Stimulated activated CD8-positive, alpha-beta memory T cell treated with anti-CD3 and anti-CD28 coated beads, Interleukin-7, amount 100 ng/mL, for 24 hours (primary cell): ENCODE measurements around the gene MTFMT.
"Not testable (repeated sequence)": the region's sequence is repeated elsewhere in the genome, so short reads cannot be mapped to it uniquely, and the experiment has no call there.

Experiments used
- DNase-seq: peaks from one replicate; pipeline ENCODE4 v3.0.0-alpha.2; 2020; ENCODE audit warnings: low read depth

Gene MTFMT

DNA sequence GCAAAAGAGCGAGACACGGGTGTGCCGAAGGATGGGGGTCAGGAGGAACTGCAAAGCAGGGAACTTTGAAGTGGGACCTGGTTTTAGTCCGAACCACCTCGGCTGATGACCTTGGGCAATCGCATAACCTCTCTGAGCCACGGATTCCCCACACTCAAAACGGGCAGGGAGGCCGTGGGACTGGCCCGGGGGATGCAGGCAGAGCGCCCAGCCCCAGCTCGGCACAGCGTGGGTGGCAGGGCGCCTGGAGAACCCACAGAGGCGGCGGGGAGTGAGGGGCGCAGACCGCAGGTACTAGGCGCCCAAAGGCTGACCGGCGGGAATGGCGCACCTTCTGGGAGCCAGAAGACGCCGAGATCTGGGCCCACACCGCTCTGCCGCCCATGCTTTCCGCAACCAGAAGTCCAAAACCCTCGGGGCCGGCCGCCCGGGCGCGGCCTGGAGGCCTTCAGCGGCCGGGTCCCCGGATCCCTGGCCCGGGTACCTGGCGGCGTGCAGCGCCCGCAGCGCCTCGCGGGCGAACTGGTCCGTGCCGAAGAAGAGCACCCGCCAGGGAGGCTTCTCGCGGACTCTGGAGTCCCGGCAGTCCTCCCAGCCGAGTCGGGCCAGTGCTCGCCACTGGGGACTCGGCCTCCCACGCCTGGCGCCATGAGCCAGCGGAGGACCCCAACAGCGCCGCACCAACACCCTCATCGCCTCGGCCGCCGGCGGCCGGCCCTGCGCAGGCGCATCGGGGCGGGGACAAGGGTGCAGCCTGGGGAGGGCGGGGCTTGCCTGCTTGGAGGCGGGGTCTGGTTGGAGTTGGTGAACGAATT is at the start of gene MTFMT:
Gene MTFMT, minus strand, starts transcription at position 719 of the 815 bp plus-strand sequence. Its CDS starts 26 bp downstream, at position 693.
- DNase-seq = peak; percentile 93

- DNase-seq = peak; percentile 9
These were observed 48.5 kb upstream of the MTFMT start for GRCh38 chr15:65077981-65078352.

GRCh38 chr15:65077291-65077980 is 48.0 kb upstream of the MTFMT start:
- no peak for DNase-seq

DNA sequence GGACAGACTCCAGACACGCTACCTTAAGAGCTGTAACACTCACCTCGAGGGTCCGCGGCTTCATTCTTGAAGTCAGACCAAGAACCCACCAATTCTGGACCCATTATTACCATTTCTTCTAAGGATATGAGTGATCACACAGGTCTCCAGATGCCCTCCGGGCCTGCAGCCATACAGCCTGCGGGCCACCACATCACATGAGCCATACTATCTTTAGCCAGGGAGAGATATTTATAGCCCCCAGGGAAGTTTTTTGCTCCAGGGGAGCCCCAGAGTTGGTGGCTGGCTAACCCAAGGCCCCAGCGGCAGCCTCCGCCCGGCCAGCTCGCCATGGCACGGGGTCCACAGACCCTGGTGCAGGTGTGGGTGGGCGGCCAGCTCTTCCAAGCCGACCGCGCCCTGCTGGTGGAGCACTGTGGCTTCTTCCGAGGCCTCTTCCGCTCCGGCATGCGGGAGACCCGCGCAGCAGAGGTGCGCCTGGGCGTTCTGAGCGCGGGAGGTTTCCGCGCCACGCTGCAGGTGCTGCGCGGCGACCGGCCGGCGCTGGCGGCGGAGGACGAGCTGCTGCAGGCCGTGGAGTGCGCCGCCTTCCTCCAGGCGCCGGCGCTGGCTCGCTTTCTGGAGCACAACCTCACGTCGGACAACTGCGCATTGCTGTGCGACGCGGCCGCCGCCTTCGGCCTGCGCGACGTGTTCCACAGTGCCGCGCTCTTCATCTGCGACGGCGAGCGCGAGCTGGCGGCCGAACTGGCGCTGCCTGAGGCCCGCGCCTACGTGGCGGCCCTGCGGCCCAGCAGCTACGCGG is 47.2 kb upstream of the MTFMT start, which contains the start of gene KBTBD13:
Gene KBTBD13, plus strand, starts transcription at position 261 of the 805 bp plus-strand sequence. Its CDS starts 70 bp downstream, at position 331.
- DNase-seq = no peak

DNA sequence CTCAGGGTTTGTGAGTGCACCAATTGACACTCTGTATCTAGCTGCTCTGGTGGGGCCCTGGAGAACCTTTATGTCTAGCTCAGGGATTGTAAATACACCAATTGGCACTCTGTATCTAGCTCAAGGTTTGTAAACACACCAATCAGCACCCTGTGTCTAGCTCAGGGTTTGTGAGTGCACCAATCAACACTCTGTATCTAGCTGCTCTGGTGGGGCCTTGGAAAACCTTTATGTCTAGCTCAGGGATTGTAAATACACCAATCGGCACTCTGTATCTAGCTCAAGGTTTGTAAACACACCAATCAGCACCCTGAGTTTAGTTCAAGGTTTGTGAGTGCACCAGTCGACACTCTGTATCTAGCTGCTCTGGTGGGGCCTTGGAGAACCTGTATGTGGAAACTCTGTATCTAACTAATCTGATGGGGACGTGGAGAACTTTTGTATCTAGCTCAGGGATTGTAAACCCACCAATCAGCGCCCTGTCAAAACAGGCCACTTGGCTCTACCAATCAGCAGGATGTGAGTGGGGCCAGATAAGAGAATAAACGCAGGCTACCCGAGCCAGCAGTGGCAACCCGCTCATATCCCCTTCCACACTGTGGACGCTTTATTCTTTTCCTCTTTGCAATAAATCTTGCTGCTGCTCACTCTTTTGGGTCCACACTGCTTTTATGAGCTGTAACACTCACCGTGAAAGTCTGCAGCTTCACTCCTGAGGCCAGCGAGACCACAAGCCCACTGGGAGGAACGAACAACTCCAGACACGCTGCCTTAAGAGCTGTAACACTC is 46.4 kb upstream of the MTFMT start:
- not testable (repeated sequence) for DNase-seq

GRCh38 chr15:65074946-65075345 is 45.5 kb upstream of the MTFMT start:
- not testable (repeated sequence) for DNase-seq

DNA sequence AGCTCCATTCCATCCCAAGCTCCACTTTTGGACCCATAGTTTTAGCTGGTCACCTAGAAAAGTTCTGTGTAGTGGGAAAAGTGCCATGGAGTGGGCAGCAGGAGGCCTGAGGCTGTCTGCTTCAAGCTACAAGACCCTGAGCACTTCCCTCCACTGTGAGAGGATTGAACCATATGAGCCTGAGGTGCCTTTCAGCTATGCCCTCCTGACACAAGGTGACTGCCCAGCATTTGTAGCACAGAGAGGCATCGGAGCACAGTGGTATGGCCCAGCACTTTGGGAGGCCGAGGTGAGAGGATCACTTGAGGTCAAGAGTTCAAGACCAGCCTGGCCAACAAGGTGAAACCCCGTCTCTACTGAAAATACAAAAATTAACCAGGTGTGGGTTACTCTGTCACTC is 43.2 kb upstream of the MTFMT start:
- no peak for DNase-seq

DNA sequence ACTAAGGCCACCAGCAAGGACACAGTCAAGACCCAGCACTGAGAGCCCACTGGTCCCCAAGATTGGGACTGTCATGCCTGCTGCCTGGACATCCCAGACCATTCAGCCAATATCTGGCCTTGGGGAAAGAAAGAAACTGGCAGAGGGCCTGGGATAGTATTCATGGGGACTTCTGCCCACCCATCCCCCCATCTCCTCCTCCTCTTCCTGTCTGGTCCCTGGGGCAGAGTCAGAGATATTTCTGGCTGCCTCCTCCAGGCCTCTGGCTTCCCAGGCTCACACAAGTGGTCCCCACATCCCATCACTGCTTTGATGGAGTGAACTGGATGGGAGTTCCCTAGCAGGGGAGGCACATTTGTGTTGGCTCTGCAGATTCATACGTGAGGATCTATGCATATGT is 42.6 kb upstream of the MTFMT start:
- no peak for DNase-seq

DNA sequence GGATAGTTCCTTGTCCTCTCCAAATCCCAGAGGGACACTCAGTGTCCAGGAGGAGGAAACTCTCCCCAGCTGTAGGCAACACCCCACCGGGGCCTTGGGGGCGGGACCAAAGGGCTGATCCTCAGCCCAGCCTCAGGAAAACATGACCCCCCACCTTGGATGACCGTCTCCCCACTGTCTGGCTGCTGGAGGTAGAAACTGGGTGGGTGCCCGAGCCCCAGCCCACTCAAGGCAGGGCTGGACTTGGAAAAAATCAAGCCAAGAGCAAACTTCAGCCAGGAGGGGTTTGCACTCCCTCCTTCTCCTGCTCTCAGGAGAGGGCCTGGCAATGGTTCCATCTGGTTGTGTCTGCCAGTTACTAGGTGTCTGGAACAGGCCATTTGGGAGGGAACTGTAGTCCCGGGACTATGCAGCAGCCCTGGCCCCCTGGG is 42.0 kb upstream of the MTFMT start:
- DNase-seq = no peak

GRCh38 chr15:65069779-65070546 is 40.5 kb upstream of the MTFMT start:
- DNase-seq = no peak

DNA sequence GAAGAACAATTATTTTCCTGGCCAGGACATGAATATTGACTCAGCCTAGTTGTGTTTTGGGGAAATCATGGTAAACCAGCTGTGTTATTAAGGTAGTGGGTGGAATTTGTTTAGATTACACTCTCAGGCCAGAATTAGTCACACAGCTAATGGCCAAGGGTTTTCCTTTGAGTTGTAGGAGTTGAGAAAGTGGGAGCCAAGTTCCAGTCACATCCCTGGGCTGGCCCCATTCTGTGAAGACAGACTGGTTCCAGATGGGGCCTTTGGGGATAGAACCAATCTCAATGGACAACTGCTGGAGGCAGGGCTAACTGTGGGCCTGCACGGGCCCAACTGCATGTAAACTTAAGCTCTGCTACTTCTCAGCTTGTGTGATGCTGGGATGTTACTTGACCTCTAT is 39.7 kb upstream of the MTFMT start:
- no peak for DNase-seq

DNA sequence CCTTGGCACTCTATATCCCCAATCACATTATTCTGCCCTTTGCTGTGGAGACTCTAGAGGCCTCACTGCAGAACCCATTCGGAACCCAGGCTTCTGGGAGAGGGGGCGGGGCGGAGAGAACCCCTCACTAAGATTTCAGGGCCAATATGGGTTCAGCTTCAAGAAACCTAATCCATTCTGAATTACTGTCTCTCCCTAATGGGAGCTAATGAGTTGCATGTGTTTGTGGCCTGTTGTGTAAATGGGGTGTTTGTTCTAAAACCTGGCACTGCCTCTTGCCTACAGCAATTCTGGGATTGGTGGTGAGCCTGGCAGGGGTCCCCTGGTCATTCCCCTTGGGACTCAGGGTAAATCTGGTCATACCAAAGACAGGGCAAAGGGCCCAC is 39.0 kb upstream of the MTFMT start:
- DNase-seq = no peak

GRCh38 chr15:65067645-65068402 is 38.4 kb upstream of the MTFMT start, which contains the start of gene RASL12:
Gene RASL12 (minus strand): TSS chr15:65067991. CDS start chr15:65067835, 156 bp downstream.
- DNase-seq = no peak

GRCh38 chr15:65067317-65067644 is 37.8 kb upstream of the MTFMT start:
- no peak for DNase-seq

- no peak for DNase-seq
These were observed 37.3 kb upstream of the MTFMT start for GRCh38 chr15:65066635-65067316.

DNA sequence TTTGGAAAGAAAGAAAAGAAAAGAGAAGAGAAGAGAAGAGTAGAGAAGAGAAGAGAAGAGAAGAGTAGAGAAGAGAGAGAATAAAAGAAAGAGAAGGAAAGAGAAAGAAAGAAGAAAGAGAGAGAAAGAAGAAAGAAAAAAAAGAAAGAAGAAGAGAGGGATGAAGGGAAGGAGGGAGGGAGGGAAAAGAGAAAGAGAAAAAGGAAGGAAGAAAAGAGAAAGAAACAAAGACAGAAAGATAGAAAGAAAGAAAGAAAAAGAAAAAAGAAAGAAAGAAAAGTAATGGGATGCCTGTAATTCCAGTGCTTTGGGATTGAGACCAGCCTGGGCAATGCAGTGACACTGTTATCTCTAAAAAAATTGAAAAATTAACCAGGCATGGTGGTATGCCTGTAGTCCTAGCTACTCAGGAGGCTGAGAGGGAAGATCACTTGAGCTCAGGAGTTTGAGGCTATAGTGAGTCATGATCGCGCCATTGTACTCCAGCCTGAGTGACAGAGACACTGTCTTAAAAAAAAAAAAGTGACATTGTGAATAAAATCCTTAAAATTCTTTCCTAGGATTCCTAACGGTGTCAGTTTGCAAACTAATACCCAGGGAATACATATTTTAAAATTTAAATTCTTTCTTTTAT is 36.7 kb upstream of the MTFMT start:
- DNase-seq = no peak

DNA sequence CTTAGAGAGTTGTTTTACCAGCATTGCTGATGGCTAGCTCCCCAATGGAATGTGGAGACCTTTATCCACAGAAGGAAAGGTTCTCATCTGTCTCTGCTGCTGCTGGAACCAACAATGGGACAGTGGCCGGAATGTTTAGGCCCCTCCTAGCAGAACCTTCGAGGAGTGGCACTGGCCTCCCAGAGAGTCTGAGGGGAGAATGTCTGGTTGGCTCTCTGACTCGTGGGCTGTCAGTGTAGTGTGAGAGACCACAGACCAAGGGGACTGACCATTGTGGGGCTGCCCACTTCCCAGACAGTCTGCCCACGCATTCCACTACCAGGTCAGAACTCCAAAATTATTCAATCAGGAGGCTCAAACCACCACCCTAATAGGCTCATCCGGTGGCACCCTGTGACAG is 33.3 kb upstream of the MTFMT start:
- DNase-seq = no peak

DNA sequence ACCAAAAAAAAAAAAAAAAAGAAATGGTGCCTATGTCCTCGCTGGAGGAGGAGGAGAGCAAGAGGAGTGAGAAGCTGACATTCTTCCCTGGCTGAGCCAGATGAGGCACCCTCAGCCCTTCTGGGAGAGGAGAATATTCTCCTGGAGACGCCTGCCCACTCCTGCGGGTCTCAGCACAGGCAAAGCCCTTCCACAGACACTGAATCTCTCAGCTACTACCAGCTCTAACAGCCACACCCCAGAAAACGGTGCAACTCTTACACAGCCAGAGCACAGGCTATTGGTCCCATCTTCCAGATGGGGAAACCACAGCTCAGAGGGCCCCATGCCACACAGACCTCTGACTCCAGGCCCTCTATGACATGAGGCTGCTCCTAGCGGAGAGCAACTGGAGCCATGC is 32.6 kb upstream of the MTFMT start:
- DNase-seq = no peak
